NCI-H524 (cell line): ENCODE results near the gene KLF13.

ENCODE experiments used
- DNase-seq, 2 experiments: peaks; one replicate each; lab custom pipeline; 2025; lab: John Stamatoyannopoulos, UW

KLF13 gene

DNA sequence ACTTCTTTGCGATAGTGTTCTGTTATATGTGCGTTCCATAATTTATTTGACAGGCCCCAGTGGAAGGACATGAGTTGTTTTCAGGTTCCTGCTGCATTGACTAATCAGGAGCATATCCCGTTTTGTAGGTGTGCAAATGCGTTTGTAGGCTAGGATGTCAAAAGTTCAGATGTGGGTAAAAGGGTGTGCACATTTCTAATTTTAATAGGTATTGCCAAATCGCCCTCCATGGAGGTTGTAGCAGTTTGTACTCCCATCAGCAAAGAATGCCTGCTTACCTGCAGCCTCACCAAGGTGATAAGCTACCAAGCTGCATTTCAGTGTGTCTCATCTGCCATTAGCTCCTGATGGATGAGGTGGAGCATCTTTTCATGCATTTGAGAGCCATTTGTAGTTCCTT lies 36.3 kb downstream of the KLF13 start:
- no peak for DNase-seq

DNA sequence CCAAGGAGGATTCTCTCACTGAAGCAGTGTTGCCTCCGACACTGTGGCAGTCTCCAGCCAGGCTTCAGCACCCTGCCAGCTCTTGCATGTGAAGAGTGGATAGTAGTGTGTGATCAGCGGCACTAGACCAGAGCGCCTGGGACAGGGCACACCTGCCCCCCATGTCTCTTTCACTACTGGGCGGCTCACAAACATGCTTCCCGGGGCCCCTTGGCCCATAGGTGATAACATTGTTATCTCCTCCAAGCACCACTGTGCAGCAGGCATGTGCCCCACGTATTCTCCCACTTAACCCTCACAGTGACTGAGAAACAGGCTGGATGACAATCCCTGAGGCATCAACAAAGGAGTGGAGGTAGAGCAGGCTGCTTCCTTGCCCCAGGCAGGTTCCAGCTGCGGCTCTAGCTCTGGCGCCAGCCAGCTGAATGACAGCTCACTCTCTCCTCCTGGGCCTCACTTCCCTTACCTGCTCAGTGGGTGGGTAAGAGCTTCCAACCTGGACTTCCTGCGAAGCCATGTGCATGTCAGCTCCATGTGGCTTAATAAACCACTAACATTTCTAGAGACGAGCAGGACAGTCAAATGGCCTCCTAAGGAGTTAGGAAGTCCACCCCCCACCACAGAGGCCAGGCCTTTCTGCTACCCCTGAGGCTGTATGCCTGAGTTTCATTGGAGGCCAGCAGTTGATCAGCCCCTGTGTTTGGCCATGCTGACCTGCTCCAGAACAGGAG lies 37.8 kb downstream of the KLF13 start:
- no peak for DNase-seq

DNA sequence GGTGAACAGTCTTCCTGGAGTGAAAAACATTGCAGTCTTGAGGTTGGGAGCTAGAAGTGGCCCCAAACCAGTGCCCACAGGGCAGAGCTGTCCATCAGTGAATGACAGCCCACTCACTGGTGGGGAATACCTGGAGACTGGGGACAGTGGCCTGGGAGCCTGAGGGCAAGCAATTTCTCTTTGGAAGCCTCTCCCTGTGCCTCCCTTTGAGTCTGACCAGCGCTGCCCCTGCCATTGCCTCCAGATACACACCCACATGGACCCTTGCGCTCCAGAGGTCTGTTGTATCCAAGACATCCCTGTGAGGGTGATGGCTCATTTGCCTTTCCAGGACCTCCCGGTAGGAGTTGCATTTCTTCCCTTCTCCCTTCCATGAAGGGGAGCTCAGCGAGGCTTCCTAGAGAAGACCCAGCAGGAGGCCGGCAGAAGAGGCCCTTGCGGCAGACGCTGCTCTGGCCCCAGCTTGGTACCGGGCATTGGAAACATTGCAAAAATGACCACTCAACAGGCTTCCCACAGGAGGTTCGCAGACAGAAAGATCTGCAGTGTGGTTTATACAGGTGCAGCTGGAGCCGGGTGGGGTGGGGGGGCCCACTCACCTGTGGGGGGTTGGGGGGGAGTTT lies 38.5 kb downstream of the KLF13 start:
- no peak for DNase-seq

DNA sequence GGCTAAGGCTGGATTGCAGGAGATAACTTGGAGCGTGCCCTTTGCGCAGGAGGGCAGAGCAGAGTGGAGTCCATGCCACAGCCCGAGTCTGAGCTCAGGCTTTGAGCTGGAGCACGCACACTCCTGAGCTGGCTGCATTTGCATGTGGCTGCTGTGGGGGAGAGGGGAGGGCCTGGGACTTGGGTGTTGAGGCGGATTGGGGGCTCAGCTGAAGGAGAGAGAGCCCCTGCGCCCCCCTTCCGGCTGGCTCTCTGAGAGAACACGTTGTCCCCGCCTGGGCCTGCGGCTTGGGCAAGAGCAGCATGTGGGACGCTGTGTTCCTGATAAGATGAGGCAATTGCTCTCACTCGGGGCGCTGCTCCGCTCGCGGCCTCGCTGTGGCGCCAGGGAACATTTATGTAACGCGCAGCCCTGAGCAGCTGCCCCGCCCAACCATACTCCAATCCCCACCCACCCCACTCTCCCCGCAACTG lies 39.1 kb downstream of the KLF13 start:
- DNase-seq: no peak

DNA sequence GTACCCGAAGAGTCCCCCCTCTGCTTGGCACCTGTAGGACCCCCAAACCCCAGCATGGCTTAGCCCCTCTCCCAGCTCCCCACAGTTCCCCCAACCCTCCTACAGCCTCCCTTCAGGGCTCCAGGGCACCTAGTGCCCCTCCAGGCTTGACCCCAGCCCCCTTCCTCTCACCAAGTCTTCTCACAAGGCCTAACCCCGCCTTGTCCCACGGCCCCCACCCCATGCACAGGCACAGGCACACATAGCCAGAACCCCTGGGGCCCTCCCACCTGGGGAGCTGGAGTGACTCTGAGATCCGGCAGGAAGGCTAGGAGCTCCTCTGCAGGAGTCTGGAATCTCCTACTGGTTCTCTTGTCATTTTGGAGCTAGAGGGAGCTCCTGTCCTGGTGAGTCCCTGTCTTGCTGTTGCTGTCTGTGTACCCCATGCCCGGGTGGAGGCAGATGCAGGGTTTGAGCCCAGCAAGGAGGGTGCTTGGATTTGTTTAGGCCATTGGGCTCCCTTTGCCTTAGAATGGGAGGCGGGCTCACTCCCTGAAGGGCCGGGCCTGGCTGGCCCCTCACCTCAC lies 39.6 kb downstream of the KLF13 start:
- peak in 1 of 2 experiments; percentile 32 for DNase-seq

DNA sequence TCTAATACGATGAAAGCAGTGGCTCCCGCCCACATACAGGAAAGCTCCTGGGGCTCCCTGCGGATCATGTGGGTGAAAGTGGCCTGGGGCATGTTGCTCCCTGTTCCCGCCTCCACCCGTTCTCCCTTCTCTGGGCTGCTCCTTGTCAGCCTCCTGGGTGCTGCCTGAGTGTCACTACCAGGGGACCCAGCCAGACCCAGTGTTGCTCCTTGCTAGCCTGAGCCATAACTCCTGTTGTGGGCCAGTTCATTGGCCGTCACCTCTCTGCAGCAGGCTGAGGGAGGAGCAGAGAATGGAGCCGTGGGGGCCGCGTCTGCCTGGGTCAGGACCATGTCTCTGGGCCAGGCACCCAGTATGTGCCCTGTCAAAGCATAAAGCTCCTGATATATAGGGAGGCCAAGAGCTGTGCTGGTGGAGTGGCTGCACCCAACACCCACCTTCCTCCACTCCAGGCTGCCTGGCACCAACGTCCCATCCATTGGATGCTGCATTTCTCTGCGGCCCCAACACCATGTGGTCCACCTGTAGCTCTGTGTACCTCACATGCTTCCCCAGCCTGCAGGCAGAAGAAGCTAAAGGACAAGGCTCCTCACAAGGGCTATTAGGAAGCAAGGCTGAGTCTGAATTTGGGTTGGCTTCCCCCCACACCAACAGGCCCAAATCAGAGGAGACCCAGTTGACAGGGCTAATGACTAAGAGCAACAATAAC lies 40.5 kb downstream of the KLF13 start:
- no peak for DNase-seq

DNA sequence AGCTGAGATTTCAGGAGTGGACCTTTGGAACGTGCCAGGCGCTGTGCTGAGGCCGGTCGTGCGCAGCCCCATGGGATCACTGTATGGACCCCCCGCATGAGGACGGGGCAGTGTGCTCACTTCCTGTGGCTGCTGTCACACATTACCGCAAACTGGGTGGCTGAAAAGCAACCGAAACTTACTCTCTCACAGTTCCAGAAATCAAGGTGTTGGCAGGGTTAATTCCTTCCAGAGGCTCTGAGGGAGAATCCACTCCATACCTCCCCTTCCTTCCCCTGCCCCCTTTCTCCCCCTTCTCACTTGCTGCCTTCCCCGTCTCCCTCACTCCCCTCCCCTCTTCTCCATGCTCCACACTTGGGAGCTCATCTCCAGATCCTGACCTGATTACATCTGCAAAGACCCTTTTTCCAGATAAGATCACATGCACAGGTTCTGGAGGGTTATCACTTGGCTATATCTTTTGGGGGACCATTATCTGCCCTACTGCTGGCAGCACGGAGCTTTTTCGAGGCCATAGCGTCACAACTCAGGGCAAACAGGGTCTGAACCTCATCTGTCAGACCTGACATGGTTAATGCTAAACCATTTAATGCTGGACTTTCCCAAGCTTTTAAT lies 41.2 kb downstream of the KLF13 start:
- DNase-seq: no peak

DNA sequence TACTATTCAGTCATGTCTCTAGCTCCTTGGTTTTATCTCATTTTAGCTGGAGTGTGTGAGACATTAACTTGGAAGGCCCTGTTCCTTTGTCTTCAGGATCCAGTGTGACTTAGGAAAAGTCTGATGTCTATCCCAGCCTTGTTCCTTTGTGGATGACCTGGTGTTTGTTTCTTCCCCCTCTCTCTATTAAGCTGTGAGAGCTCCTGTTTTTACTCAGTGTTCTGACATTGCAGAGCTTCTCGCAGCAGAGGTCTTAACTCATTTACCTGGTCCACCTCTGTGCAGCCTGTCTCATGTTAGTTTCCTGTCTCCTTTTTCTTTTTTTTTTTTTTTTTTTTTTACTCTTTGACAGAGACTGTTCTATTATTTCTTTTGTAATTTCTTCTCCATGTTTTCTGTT lies 43.1 kb downstream of the KLF13 start:
- DNase-seq: no peak

DNA sequence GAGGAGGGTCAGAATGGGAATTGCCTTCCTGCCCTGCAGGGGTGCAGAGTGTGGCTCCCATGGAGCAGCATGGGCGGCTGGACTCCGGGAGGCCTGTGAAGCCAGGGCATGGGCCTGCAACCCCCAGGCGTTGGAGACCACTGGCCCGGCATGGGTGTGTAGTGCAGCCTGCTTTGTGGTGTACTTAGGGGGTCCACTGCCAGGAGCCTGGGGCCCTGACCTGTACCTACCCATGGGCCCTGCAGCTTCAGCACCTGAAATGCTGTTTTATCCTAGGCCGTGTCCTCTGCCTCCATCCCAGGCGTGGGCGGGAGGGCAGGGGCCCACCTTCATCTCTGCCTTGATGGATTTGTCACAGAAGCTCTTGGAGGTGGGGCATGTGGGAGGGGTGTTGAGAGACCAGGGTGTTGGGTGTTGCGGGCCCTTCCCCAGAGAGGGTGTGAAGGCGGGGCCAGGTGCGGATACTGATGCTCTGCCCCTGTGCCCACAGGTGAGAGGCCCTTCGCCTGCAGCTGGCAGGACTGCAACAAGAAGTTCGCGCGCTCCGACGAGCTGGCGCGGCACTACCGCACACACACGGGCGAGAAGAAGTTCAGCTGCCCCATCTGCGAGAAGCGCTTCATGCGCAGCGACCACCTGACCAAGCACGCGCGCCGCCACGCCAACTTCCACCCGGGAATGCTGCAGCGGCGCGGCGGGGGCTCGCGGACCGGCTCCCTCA lies 45.0 kb downstream of the KLF13 start:
- DNase-seq: no peak

DNA sequence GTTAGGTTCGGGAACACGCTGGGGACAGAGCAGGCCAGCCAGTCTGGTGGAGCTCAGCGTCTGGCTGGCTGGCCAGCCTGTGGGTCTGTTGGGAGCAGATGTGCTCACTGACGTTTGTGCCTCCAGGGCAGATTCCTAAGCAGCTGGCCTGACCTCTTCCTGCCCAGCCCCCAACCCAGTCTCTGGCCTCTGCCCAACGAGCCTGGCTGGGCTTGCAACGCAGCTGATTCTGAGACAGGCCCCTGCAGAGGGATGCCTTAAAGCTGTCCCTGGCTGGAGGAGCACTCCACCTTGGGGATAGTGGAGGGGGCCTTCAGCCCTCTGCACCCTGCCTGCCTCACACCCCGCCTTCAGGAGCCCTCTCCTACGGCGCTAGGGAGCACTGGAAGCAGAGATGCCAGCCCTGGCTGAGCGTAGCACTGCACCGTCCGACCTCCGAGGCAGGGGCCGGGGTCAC lies 46.0 kb downstream of the KLF13 start:
- DNase-seq: no peak

DNA sequence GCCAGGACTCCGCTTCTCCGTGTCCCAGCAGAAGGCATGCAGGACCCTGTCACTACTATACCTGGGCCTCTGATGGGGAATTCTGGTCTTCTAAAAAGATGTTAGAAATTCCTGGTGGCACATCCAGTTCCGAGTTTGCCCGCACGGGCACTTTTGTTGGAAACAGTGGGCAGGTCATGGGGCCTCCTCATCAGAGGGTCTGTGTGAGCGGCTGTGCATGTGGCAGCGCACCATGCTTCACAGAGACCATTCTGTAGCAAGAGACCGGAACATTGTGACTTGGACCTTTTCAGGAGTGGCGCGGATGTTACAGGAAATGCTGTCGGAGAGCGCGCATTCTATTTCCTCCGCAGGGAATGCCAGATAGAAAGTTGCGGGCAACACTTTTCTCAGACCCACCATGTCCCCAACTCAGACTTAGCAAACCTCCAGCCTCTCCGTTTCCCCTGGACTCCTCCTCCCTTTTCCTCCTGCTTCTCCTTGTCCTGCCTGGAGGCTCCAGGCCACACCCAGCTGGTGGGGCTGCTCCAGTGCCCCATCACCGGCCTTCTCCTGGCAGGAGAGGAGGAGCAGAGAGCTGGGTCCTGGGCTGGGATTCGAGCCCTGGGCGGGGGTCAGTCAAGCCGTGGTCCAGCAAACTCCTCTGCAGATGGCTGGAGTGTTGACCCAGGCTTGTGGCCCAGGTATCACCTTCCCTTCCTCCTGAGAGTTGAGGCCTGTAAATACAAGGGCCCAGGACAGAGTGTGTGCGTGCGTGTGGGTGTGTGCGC lies 46.6 kb downstream of the KLF13 start:
- DNase-seq: no peak

DNA sequence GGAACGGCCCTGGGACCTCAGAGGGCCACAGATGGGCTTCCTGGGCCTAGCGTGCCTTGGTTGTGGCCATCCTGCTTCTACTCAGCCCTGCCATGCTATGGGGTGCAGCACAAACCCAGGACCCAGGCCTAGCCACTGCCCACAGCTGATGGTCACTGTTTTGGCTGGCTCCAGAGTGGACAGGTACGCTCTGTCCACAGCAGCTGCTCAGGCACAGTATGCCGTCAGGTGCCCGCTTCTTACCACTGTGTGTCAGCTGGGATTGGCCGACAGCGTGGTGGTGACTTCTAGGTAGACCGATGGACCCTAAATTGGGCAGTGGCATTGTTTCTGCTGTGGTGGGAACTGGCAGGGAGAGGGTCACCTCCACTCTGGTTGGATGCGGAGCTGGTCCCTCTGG lies 47.3 kb downstream of the KLF13 start:
- DNase-seq: no peak

DNA sequence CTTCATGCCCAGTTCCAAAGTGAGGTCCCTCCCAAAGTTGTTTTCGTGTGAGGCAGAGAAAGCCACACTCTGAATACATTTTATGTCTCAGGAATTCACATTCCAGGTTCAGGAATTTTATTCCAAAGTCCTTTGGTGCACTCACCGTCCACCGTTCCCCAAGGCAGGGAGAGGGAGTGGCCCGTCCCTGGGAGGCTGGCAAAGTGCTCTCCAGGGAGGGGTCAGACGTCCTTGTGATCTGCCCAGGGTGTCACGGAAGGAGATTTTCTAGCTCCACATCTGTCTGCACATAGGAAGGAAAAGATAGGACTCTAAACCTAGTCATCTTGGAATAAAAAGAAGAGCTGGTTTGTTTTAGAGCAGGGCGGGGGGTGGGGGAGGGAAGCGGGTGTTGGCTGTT lies 47.9 kb downstream of the KLF13 start:
- no peak for DNase-seq

DNA sequence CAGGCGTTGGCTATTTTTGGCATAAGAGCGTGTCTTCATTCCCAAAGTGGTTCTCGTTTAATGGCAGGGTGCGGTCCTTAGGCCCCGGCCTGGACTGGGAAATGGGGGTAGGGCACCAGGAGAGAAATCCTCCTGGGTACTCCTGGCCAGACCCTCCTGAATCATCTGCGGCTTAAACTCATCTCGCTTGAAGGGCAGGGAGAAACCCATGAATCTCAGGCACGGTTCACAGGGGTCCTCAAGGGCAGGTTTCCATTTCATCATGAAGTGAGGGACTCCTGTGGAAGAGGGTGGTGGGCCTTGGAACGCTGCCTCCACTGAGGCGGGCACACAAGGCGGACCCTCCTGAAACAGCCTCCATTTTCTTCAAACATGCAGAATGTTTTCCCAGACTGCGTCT lies 48.4 kb downstream of the KLF13 start:
- no peak for DNase-seq

DNA sequence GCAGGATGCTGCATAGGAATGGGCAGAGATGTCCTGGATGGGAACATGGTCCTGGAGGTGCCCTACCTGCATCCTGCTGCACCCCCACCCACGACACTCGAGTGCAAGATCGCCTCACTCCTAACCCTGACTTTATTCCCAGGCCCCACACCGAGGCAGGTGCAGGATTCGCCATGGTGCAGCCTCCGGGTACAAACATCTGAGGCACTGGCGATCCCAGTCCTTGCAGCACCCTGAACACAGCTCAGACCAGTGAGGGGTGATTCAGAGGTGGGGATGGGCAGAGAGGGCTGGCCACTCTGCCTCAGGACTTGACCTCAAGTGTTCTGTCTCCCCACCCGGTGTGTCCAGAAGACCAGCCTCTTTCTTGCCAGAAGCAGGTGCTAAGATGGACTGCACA lies 49.1 kb downstream of the KLF13 start:
- no peak for DNase-seq

DNA sequence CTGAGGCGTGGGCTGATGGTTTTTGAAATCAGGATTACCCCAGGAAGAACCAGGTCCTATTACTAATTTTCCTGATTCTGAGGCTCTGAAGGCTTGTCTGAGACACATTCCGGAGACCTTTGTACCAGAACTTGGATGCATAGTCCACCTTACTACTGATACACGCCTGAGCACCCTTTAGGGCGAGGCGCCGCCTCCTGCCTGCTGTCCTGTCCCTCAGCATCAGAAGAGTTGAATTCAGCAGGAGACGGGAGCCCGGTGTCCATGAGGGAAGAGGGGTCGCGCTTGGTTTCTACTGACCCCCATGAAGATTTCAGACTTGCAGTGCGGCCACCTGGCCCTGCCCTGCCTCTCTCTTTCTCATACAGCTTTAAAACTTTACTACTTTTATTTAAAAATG lies 49.9 kb downstream of the KLF13 start:
- DNase-seq: no peak

DNA sequence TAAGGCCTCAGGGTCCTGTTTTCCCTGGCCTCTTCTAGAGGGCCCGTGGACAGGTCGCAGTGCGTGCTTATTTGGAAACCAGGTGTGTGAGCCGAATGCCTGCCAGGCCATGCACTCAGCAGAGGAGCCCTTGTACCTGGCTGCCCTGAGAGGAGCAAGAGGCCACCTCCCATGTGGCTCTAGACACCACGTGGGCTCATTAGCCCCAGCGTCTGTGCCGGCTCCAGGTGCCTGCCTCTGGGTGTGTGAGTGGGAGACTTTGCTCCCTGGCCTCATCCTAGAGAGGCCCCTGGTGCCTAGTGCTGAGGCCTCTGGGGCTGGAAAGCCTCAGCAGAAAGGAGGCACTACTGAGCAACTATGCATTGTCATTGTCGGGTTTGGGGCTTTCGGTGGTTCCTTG lies 50.4 kb downstream of the KLF13 start:
- DNase-seq: no peak

DNA sequence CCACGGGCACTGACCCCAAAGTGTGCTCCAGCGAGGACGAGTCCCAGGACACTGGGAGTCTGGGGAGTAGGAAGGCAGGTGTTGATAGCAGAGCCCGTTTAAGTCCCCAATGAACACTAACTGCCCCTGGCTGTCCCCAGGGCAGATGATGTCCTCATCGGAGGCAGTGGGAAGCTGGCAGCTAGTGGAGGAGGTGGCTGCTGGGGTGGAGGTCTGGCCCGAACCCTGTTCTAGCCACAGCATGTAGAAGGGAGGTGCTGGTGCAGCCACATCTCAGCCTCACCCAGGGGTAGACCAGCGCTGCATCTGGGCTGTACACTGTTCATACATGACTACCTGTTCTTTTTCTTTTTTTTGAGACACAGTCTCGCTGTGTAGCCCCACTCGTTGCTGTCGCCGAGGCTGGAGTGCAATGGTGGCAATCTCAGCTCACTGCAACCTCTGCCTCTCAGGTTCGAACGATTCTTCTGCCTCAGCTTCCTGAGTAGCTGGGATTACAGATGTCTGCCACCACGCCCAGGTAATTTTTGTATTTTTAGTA lies 51.8 kb downstream of the KLF13 start:
- DNase-seq: no peak

DNA sequence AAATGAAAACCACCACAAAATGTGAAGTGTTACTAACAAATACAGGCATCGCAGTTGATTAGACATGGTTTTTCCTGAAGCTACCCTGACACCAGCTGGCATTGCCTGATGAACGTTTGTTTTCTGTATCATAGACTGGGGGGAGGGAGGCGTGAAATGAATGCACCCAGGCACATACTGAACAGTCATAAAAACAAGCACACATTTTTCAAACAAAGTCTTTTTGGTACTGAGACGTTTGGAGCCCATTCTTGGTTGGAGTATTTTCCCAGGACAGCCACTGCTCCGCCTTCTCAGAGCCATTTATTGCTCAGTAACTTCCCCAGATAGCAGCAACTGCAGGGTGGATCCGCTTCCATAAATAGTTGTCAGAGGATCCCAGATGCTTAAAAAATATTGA lies 52.4 kb downstream of the KLF13 start:
- DNase-seq: peak in 1 of 2 experiments; percentile 58

DNA sequence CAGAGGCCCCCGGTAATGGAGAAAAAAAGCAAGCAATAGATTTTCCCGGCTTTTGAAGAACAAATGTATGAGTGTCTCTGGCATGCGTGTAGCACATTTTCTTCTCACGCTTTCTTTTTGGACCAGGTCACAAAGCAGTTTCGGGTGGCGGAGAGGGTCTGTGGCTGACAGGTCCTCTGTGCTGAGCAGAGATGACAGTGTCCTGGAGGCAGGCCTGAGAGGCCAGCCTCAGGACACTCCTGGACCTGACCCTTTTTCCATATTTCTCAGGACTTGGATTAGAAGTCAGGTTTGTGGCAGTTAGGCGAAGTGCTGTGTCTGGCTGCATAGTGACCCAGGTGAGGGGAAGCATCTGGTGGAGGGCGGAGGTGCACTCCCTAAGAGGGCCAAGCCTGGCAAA lies 52.9 kb downstream of the KLF13 start:
- DNase-seq: peak in 1 of 2 experiments; percentile 59
